Fibroblast of peridontal ligament (primary cell): ENCODE data around the gene INAFM2.

Experiments
- DNase-seq: peaks from one replicate; pipeline ENCODE4 v3.0.0-alpha.2; 2010; ENCODE audit errors: extremely low read depth

INAFM2 gene

DNA sequence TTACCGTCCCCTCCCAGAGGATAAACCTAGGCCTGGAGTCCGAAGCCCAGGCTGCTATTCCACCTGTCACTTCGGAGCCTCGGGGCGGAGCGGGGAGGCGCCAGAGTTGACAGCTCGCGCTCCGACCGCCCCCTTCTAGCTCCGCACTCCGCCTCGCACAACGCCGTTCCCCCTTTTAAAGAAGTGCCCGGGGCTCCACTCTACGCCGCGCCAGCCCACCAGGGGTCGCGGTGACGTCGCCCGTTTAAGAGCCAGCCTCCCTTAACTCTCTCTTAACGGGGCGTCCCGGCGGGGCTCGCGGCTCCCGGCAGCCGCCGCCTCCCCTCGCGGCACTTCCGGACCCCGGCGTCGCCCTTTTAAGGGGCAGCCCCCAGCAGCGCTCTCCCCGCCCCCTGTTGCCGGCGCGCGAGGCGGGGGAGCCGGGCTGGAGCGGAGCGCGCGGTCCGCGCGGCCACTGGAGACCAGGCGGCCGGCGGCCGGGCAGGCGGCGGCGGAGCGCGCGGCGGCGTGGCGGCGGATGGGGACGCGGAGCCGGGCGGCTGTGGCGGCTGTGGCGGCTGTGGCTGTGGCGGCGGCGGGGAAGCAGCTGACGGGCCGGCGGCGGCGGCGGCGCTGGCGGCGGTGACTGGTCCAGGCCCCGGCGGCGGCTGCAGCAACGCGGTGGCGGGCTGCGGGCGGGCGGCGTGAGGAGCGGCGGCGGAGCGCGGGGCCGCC, at the start of gene INAFM2:
Gene INAFM2, plus strand, starts transcription at position 454 of the 714 bp plus-strand sequence. CDS start 364 bp downstream, outside the sequence.
- peak; percentile 77 for DNase-seq

DNA sequence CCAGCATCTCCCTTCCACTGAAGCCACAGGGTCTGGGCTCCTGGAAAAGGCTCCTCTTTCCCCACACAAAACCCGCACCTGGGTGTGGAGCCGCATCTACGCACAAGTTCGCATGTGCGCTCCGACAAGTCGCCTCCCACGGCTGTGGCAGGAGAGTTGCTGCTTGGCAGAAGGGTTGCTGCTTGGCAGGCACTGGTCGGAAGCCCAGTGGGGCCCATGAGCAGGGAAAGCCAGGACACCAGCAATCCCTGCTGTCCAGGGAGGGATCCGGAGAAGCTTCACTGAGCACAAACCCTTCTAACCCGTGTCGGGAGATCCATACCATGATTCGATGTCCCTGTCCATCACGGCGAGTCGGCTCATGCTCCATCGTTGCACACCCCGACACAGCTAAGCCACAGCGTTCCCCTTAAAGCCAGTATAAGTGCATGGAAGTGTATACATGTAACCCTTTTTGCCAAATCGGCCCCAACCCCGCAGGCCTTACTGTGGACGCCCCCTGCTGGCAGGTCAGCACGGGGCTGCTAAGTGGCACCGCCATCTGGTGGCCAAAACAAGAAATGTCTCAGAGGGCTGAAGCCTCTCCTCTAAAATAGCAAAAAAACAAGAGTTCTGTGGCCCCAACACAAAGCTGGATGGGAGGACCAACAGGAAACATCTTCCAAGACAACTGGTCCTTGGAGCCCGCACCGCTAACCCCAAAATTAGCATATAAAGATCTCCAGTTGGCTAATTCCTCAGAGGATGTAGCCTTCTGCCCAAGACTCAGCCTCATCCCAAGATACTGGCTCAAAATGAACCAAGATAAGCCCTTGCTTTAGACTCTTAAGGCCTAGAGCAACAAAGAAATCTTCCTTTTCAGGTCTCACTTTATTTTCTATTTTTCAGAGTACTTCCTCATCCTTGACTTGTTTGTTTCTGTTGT, 48.9 kb upstream of the INAFM2 start:
- DNase-seq, result peak; percentile 83

DNA sequence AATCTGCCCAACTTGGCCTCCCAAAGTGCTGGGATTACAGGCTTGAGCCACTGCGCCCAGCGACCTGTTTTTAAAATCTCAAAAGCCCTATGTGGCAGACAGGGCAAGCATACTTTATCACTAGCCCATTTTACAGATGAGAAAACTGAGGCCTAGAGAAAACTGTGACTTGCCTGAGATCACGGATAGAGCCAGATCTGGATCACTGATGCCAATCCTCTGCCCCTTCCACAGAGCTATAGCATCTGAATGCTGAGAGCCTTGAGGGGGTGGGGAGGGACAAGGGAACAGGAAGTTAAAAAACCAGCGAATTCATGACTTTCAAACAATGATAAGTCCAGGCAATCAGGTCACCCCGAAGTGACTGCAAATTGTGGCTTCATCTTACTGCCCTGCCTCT, 48.0 kb upstream of the INAFM2 start:
- no peak for DNase-seq

DNA sequence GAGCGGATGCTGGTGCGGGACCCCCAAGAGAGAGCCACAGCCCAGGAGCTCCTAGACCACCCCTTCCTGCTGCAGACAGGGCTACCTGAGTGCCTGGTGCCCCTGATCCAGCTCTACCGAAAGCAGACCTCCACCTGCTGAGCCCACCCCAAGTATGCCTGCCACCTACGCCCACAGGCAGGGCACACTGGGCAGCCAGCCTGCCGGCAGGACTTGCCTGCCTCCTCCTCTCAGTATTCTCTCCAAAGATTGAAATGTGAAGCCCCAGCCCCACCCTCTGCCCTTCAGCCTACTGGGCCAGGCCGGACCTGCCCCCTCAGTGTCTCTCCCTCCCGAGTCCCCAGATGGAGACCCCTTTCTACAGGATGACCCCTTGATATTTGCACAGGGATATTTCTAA, 47.5 kb upstream of the INAFM2 start:
- DNase-seq, result no peak

DNA sequence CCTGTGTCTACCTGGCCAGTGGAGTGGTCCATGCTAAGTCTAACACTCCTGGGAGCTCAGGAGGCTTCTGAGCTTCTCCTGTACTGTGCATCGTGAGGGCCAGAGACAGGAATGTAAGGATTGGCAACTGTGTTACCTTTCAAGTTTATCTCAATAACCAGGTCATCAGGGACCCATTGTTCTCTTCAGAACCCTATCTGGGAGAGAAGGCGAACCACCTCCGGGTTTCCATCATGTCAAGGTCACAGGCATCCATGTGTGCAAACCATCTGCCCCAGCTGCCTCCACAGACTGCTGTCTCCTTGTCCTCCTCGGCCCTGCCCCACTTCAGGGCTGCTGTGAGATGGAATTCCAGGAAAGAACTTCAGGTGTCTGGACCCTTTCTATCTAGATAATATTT, 46.6 kb upstream of the INAFM2 start:
- DNase-seq, result no peak

DNA sequence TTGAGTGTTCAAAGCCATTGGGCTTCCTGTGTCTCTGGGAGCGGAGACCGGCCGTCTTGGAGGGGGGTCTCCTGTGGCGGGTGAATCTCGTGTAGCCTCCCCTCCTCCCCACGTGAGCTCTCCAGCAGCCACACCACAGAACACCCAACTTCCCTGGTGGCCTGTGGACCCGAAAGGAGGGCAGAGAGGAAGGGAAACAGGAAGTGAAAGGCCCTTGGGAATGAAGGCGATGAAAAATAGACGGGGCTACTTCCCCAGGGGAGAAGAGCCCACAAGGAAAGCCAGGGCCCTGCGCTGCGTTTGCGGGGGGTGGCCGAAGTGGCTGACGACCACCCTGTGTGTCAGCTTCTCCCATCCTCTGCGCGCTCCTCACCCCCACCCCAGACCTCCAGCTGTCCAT, 46.0 kb upstream of the INAFM2 start:
- DNase-seq, result no peak

DNA sequence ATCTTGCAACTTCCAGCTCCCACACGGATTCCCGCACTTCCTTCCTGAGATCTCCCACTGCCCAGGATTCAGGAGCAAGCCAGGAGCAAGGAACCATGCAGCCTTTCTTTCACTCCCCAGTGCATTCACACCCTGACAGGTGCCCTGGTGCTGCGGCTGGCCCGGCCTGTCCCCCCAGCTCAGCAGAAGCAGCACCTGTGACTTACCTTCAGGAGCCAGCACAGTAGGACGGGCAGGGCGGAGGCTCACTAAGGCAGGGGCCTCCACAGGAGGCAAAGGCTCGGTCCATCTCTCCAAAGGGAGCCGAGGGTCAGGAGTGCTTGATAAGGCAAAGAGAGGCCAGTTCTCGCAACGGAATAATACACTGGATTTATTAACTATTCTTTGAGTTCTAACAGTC, 45.5 kb upstream of the INAFM2 start:
- no peak for DNase-seq

DNA sequence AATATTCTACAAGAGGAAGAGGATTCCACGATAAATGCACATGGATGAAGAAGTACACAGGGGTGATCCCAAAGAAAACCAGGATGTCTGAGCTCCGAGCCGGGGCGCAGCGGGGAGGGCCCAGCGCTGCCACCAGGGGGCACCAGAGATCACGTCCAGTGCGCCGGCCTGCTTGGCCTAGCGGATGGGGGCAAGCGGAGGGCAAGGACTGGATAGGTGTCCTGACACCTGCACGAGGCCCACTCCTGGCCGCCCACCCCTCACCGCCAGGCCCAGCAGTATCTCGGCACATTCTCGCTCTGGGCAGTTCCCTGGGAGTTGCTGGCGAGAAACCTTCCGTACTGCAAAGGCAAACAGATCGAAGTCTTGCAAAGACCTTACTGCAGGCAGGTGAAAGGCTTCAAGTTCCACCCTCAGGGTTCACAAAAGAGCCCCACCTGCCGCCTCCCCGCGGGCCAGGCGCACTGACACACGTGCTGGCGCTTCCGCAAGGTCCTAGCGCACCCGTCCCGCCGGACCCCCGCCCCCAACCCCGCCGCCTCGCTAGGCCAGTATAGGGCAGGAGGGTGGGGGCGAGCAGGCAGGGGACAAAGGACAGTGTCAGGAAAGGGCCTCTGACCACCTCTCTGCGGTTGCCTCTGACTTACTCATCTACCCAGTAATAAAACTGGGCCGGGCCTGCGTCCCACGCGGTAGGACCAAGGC, 43.9 kb upstream of the INAFM2 start:
- peak; percentile 41 for DNase-seq

DNA sequence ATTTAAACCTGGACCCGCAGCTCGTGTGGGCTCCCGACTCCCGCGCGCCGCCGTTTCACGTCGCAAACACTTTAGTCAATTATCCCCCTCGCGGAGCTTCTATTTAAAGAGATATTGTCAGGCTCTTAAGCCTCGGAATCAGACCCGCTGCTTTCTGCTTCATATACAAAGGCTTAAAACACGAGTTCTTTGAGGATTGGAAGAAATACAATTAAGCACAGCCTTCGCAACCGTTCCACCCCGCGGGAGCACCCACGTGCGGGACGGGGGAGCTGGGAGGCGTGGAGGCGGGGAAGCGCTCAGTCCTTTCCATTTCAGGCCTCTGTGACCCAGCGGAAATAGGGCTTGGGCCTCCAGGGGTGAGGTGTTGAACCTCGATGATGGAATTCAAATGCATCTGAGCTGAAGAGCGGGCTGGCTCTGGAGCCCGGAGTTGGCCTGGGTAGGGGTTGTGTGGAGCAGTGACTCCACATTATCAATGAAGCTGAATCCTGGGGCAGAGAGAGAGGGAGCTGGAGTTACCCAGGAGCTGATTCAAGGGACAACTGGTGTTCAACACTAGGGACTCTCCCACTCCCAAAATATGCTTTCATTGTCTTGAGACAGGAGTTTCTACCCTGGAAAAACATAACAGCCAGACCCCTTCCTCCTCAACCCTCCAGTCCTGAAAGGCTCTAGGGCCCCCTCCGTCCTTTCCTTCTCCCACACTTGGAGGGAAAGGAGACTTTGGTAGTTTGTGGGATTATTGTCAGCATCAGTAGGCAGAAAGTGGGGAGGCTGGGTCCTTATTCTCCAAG, 43.0 kb upstream of the INAFM2 start:
- DNase-seq, result no peak

DNA sequence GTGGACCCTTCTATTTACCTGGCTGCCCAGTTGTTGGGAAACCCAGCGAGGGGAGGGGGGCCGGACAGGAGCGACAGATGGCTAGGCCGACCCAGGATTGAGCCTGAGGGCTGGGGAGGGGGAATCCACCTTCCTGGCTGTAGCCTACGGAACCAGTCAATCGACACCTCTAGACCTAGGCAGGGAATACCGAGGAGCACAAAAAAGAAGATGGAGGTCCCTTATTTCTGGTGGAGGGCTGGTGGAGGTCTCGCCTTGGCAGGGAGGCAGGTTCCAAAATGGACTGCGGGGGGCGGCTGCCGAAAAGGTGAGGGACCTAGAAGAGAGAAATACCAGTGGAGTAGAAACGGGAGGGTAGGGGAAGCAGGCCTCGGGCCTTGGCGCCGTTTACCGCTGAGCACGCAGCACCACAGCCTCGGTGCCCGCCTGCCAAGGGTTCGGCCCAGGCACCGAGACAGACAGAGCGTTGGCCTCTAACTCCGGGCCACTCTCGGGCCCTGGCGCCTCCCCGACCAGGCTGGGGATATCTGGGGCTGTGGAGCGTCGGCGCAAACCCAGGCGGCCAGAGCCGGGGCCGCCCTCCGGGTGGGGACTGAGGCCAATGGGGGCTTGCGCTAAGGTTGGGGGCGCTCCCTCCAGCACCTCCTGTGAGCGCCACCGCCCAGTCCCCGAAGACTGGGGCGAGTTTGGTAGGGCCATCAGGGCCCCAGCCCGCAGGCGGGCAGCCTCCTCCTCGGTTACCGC, 42.3 kb upstream of the INAFM2 start:
- DNase-seq, result no peak

DNA sequence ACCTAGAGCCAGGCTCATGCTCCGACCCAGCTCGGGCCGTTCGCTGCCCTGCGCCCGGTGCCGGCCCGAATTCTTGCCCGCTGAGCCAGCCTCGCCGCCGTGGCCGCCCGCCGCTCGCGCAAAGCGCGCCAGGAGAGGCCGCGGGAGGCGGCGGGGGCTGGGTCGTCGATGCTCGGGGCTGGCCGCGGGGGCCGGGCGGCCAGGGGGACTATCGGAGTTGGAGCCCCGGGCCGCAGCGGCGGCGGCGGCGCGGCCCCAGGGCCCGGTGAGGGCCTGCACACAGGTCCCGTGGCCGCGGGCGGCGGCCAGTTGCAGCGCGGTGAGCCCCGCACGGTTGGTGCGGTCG, 41.7 kb upstream of the INAFM2 start:
- DNase-seq, result no peak

DNA sequence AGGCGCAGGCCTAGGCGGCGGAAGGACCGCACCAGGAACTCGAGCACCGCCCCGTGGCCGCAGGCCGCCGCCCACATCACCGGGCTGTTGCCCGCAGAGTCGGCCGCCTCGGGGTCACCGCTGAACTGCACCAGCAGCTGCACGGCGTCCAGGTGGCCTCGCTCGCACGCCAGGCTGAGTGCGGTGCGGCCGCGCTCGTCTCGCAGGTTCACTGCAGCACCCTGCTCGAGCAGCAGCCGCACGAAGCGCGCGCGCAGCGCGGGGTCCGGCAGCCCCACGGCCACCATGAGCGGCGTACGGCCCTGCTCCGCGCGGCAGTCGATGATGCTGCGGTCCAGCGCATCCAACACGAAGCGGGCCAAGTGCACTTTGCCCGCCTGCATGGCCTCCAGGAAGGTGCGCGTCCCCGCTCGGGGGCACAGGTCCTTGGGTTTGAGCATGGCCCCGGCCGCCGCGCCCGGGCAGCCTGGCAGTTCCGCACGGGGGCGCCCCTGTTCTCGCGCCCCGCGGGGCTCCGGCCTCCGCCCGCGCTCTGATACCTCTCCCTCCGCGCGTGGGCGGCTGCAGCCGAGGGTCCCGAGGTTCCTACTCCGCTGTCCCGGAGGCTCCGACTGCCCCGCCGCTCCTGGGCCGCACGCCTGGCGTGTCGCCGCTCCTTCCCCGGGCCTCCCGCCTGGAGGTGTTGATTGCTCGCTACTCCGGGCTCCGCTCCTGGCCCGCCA, 41.2 kb upstream of the INAFM2 start:
- DNase-seq, result no peak

DNA sequence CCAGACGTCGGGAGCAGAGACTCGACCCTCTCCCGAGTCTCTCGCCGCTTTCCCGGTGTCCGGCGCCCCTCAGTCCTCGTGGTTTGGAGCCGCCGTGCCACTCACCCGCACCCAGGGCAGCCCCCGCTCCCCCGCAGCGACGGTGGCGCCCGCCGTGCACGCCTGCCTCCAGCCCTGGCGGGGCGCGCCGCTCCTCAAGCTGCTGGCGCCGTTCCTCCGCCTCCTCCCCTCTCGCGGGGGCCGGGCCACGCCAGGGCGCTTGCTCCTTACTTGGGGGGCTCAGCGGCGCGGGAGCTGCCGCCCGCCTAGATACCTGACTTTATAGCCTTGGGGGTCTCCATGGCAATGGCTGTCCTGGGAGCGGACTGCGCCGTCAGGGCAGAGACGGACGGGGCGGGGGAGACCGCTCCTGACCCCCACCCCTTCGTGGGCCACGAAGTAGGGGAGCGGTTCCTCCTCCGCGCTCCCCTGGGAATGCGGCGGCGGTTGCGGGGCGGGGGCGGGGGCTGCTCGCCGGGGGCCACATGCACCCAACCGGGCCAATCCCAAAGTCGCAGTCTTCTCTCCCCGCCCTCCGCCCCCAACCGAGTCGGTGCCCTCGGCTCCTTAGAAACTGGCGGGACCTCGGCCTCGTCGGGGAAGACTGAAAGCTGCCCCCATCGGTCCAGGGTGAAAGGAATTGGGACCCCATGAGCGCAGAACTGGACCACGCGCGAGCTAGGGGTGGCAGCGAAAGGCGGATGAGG, 40.5 kb upstream of the INAFM2 start, which contains the start of gene ANKRD63:
Gene ANKRD63, minus strand, starts transcription at position 196 of the 746 bp plus-strand sequence. CDS start 478 bp downstream, outside the sequence.
- DNase-seq, result no peak

DNA sequence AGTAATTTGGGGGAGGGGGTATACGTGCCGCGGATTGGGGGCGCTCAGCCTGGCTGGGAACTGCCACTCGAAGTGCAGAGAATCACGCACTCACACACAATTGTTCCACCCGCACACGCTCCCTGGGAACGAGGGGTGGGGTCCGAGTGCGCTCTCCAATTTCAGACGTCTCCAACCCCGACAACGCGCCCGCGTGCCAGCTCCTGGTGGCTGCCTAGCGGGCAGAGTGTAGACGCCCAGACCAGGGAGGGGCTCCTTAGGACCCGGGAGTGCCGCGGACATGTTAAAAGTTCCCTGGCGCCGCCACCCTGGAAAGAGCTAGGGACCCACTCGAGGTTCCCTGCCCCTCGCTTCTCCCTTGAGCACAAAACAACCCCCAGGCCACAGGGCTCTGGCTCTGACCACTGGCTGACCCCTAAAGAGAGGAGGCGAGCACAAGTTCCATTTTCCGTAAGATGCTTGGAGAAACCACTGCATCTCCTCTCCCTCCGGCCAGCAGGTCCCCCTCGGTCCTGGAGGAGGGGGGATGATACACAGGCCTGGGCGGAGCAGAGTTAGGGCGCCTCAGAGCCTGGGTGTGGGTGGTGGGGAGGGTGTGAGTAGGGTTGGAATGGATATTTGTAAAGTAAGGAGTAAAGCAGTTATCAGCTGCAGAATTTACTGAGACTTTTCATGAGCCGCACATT, 39.7 kb upstream of the INAFM2 start:
- no peak for DNase-seq

DNA sequence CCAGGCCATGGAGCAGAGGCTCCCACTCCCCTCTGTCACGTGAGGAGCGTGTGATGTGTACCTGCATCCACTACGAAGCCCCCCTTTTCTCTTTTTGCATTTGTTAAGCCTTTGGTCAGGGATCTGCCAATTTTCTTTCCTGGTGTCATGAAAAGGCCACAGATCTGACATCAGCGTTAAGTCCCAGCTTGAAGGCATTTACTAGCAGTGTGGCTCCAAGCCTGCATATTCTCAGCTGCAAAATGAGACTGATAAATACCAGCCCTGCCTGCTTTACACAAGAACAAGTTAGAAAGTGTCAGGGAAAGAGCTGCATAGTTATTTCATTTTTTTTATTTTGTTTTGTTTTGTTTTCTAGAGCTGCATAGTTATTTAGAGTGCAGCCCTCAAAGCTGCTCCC, 38.3 kb upstream of the INAFM2 start:
- DNase-seq, result peak; percentile 33

DNA sequence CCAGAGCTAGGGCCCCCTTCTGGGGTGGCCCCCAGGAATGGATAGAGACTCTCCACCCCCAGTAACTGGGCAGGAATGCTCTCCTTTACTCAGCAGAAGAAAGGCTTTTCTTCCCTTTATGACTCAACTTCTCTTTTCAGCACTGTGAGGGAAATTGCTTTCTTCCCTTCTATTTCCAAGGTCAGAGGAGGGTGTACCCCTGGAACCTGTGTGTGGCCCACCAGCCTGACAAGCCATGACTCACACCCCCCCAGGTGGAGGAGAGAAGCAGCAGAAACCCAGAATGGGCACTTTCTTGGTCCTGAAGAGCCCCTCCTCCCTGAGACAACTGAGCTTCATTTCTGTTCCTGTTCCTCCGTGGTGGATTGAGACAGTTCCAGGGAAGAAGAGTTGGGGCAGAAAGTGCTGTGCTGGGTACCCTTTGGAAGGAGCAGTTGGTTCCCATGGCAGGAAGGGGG, 37.9 kb upstream of the INAFM2 start:
- no peak for DNase-seq

DNA sequence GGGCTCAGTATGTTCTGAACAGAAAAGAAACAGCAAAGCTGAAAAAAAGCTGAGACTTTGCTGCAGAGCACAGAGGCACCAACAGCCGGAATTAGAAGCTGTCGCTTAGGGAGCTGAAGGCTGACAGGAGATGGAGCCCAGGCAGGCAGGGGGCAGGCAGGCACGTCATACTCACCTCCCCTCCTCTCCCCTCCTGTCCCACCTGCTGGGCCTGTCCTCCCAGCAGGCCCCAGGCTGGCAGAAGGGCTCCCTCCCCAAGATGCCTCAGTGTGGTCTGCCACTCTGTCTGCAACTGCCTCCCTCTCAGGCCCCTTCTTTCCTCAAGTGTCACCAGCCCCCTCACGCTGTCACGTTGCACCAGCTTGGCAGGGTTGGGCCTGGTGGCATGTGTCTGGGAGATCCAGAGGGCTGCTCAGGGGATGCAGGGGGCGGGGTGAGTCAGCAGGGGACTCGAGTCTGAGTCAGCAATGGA, 37.4 kb upstream of the INAFM2 start:
- DNase-seq, result no peak

DNA sequence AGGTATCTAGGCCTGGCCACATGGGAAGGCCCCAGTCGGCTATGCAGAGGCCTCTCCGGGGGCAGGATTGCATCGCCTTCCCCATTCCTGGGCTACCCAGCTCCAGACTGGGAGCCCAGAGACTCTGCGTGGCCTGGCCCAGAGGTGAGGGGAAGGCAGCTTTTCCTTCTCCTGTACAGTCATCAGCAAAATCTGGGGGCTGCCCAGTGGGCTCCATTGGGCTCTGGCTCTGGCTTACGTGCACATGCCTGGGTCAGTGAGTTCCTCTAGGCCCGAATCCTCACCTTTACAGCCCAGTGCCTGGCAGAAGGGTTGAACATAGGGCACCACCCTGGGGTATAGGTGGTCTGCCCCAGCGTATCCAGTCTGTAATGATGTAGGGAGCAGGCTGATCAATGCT, 36.7 kb upstream of the INAFM2 start:
- DNase-seq, result no peak

DNA sequence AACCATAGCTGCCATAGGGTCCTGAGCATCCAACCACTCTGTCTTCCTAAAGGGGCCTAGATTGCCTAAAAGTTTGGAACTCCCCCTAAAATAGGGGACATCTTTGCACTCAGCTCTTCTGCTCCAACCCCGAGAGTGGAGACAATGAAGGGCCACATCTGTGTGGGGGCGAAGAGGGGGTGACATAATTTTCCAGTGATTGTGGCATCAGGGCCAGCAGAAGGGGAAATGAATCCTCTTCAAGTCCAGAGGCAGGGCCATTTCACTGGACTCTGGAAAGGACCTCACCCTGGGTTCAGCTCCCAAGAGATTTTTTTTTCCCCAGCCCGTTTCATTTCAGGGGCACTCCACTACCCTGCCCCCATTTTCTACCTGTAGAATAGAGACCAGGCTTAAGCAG, 36.0 kb upstream of the INAFM2 start:
- DNase-seq, result no peak
